H1 (cell line): ENCODE data around the gene PAQR8. TPM values are rescaled to one million over a fixed set of nuclear protein-coding genes. Genes with fewer than 3 reads are reported as not detected.

Experiments used
- CTCF ChIA-PET: fragments of 300-600 bp; sonication (Branson Sonifier 250); formaldehyde crosslinking; loops from one replicate; lab custom pipeline; 2021; ENCODE audit not compliant: partially characterized antibody; lab: Charles Lee
- POLR2A ChIA-PET: fragments of 300-600 bp; sonication (Branson Sonifier 250); formaldehyde crosslinking; loops from one replicate; lab custom pipeline; 2021; ENCODE audit warnings: inconsistent platforms; ENCODE audit not compliant: partially characterized antibody; lab: Charles Lee
- DNase-seq, 2 experiments: peaks; one replicate each; pipeline versions ENCODE4 v3.0.0 to v3.0.0-alpha.2; 2010 to 2022; ENCODE audit warnings: low spot score in 2 of 2, low read depth in 1 of 2, mixed read lengths in 1 of 2
- FAIRE-seq: peaks from 2 replicates; lab custom pipeline; 2011; peaks lifted over from hg19 to GRCh38; lab: Jason Lieb, UNC
- H2AFZ ChIP-seq: 2 replicates; pipeline ENCODE4 v1.8.1; 2012; ENCODE audit warnings: low read length, inconsistent platforms
- H2AK5ac ChIP-seq: 2 replicates; pipeline ENCODE4 v1.6.1; 2013; ENCODE audit warnings: low read depth, low read length
- H2BK120ac ChIP-seq: replicated peaks from 2 replicates; pipeline ENCODE3; 2013; ENCODE audit warnings: low read depth, low read length, inconsistent platforms
- H2BK12ac ChIP-seq: 2 replicates; pipeline ENCODE4 v1.6.1; 2013; ENCODE audit warnings: low read depth, low read length
- H2BK15ac ChIP-seq: 2 replicates; pipeline ENCODE4 v1.6.1; 2013; ENCODE audit warnings: low read length
- H2BK20ac ChIP-seq: 2 replicates; pipeline ENCODE4 v1.6.1; 2013; ENCODE audit warnings: low read length
- H2BK5ac ChIP-seq: 2 replicates; pipeline ENCODE4 v1.6.1; 2013; ENCODE audit warnings: low read depth, low read length
- H3K14ac ChIP-seq: 2 replicates; pipeline ENCODE4 v1.6.1; 2013; ENCODE audit warnings: inconsistent platforms; ENCODE audit not compliant: insufficient read length
- H3K18ac ChIP-seq: 2 replicates; pipeline ENCODE4 v1.6.1; 2013; ENCODE audit warnings: low read length; ENCODE audit errors: extremely low read depth
- H3K23ac ChIP-seq: 2 replicates; pipeline ENCODE4 v1.6.1; 2013; ENCODE audit warnings: inconsistent platforms; ENCODE audit not compliant: insufficient read length
- H3K23me2 ChIP-seq: 2 replicates; pipeline ENCODE4 v1.6.1; 2013; ENCODE audit warnings: low read depth, low read length
- H3K27ac ChIP-seq: 2 replicates; pipeline ENCODE4 v1.6.1; 2011; ENCODE audit warnings: low read depth, low read length, inconsistent platforms
- H3K27me3 ChIP-seq, 4 experiments: replicated peaks in 1 of 4; 1 replicate in 1 of 4; 2 replicates in 3 of 4; pipeline versions ENCODE4 v1.6.1 to v1.8.1; 2011 to 2013; ENCODE audit warnings: low read length in 3 of 4, mild to moderate bottlenecking in 3 of 4, inconsistent platforms in 2 of 4, mixed read lengths in 2 of 4, moderate library complexity in 1 of 4; ENCODE audit not compliant: control insufficient read depth in 3 of 4, insufficient read depth in 3 of 4; ENCODE audit errors: extremely low read depth in 1 of 4
- H3K36me3 ChIP-seq, 4 experiments: 2 replicates each; pipeline versions ENCODE4 v1.6.1 to v1.8.1; 2011 to 2013; ENCODE audit warnings: mild to moderate bottlenecking in 4 of 4, low read length in 3 of 4, moderate library complexity in 2 of 4, control low read depth in 1 of 4, inconsistent platforms in 1 of 4; ENCODE audit not compliant: insufficient read depth in 4 of 4, control insufficient read depth in 2 of 4
- H3K4ac ChIP-seq: replicated peaks from 2 replicates; pipeline ENCODE3; 2013; ENCODE audit warnings: low read length, low read depth, mixed read lengths, inconsistent platforms; ENCODE audit not compliant: insufficient read length
- H3K4me1 ChIP-seq, 4 experiments: replicated peaks in 1 of 4; 1 replicate in 1 of 4; 2 replicates in 3 of 4; pipeline versions ENCODE4 v1.6.1 to v1.8.1; 2011 to 2013; ENCODE audit warnings: low read length in 3 of 4, inconsistent platforms in 2 of 4, mixed read lengths in 1 of 4; ENCODE audit not compliant: insufficient read depth in 4 of 4, control insufficient read depth in 3 of 4
- H3K4me2 ChIP-seq, 2 experiments: 2 replicates each; pipeline versions ENCODE4 v1.6.1 to v1.8.1; 2011 to 2013; ENCODE audit warnings: low read depth in 2 of 2, low read length in 2 of 2, control low read depth in 1 of 2, inconsistent platforms in 1 of 2, mild to moderate bottlenecking in 1 of 2; ENCODE audit not compliant: insufficient read depth in 1 of 2
- H3K4me3 ChIP-seq, 4 experiments: fragments of 200-600, 300-600 bp in 1 of 4; sonication (generic), shearing (Covaris generic), sonication (Bioruptor Twin) in 1 of 4; 2 replicates each; pipeline versions ENCODE4 v1.5.1 to v1.8.1; 2011 to 2016; ENCODE audit warnings: low read length in 4 of 4, low read depth in 3 of 4, control low read depth in 2 of 4, inconsistent platforms in 2 of 4, mild to moderate bottlenecking in 2 of 4, mixed read lengths in 1 of 4, moderate library complexity in 1 of 4; ENCODE audit not compliant: insufficient read depth in 2 of 4; ENCODE audit errors: extremely low read depth in 1 of 4
- H3K56ac ChIP-seq: replicated peaks from 2 replicates; pipeline ENCODE3; 2013; ENCODE audit warnings: low read depth, mild to moderate bottlenecking, mixed read lengths, low read length, inconsistent platforms; ENCODE audit not compliant: insufficient read length
- H3K79me1 ChIP-seq: 2 replicates; pipeline ENCODE4 v1.6.1; 2013; ENCODE audit warnings: low read depth, low read length, control low read depth
- H3K79me2 ChIP-seq, 2 experiments: 2 replicates each; pipeline versions ENCODE4 v1.6.1 to v1.8.1; 2012 to 2013; ENCODE audit warnings: low read length in 2 of 2, mild to moderate bottlenecking in 2 of 2, inconsistent platforms in 1 of 2; ENCODE audit not compliant: insufficient read depth in 2 of 2, control insufficient read depth in 1 of 2
- H3K9ac ChIP-seq, 4 experiments: replicated peaks in 1 of 4; 1 replicate in 1 of 4; 2 replicates in 3 of 4; pipeline versions ENCODE4 v1.6.1 to v1.8.1; 2011 to 2013; ENCODE audit warnings: low read depth in 3 of 4, low read length in 3 of 4, control low read depth in 2 of 4, mild to moderate bottlenecking in 2 of 4, moderate library complexity in 2 of 4, inconsistent platforms in 1 of 4; ENCODE audit errors: extremely low read depth in 1 of 4
- H3K9me3 ChIP-seq, 2 experiments: 2 replicates each; pipeline versions ENCODE4 v1.6.1 to v1.8.1; 2012 to 2013; ENCODE audit warnings: mild to moderate bottlenecking in 2 of 2, moderate library complexity in 2 of 2, control low read depth in 1 of 2, inconsistent platforms in 1 of 2, low read depth in 1 of 2, low read length in 1 of 2, mixed read lengths in 1 of 2; ENCODE audit not compliant: insufficient read depth in 2 of 2
- H4K20me1 ChIP-seq, 2 experiments: replicated peaks in 1 of 2; 2 replicates each; pipeline versions ENCODE3 to v1.8.1; 2011 to 2013; ENCODE audit warnings: inconsistent platforms in 2 of 2, low read length in 2 of 2, mild to moderate bottlenecking in 1 of 2; ENCODE audit not compliant: insufficient read depth in 2 of 2, control insufficient read depth in 1 of 2
- H4K5ac ChIP-seq: 2 replicates; pipeline ENCODE4 v1.6.1; 2013; ENCODE audit warnings: low read length, low read depth, mixed read lengths, inconsistent platforms; ENCODE audit not compliant: insufficient read length
- H4K8ac ChIP-seq: 2 replicates; pipeline ENCODE4 v1.8.0; 2013; ENCODE audit warnings: mild to moderate bottlenecking, moderate library complexity, low read length, inconsistent platforms; ENCODE audit not compliant: insufficient read depth; ENCODE audit errors: extremely low read depth
- H4K91ac ChIP-seq: replicated peaks from 2 replicates; pipeline ENCODE3; 2013; ENCODE audit warnings: low read length, mixed read lengths, inconsistent platforms; ENCODE audit not compliant: insufficient read length
- ATF3 ChIP-seq: IDR thresholded peaks from 2 replicates; pipeline ENCODE4 v1.6.1; 2011; ENCODE audit warnings: low read depth, mild to moderate bottlenecking, low read length; ENCODE audit not compliant: insufficient read depth
- CREB1 ChIP-seq: IDR thresholded peaks from 2 replicates; pipeline ENCODE4 v1.6.1; 2012; ENCODE audit warnings: inconsistent platforms
- HDAC6 ChIP-seq: IDR thresholded peaks from one replicate; pipeline ENCODE4 v1.7.1; 2012; ENCODE audit warnings: low read depth, mild to moderate bottlenecking, inconsistent platforms, low read length, moderate library complexity
- KDM1A ChIP-seq: fragments of 200-600, 300-600 bp; sonication (generic); IDR thresholded peaks from 2 replicates; pipeline ENCODE4 v1.7.1; 2016; ENCODE audit warnings: mild to moderate bottlenecking, low read length, borderline replicate concordance
- MAFK ChIP-seq: IDR thresholded peaks from 2 replicates; pipeline ENCODE4 v1.6.1; 2012; ENCODE audit warnings: low read depth, mild to moderate bottlenecking, improper control_type of control experiment, low read length
- RXRA ChIP-seq: IDR thresholded peaks from 2 replicates; pipeline ENCODE4 v1.6.1; 2011; ENCODE audit warnings: low read depth, mild to moderate bottlenecking, low read length, moderate library complexity; ENCODE audit not compliant: insufficient read depth
- TAF7 ChIP-seq: optimal IDR thresholded peaks from 2 replicates; pipeline ENCODE3; 2011; ENCODE audit warnings: low read depth, mild to moderate bottlenecking, inconsistent platforms, low read length, moderate library complexity, borderline replicate concordance
- WGBS, 2 experiments: shearing (Covaris generic) in 1 of 2; methylation state at CpG; one replicate each; pipeline versions ENCODE4 v1.1.6 to v1.1.7; 2013 to 2015; ENCODE audit warnings: low lambda C conversion rate in 2 of 2, mixed read lengths in 2 of 2, inconsistent platforms in 1 of 2, low coverage in 1 of 2, missing lambda C conversion rate in 1 of 2; ENCODE audit not compliant: insufficient replicate concordance in 2 of 2, insufficient coverage in 1 of 2, insufficient read length in 1 of 2; ENCODE audit errors: extremely low coverage in 1 of 2, missing lambda C conversion rate in 1 of 2; 5-methylcytosine and 5-hydroxymethylcytosine counted together
- polyA plus RNA-seq, 7 experiments: library from polyadenylated mRNA; depleted of rRNA in 3 of 7; stranded (reverse) in 5 of 7; unstranded in 2 of 7; fragments of >200 nt in 5 of 7; fragments of 200-250 nt in 2 of 7; gene quantifications; 1 replicate in 5 of 7; 2 replicates in 1 of 7; 4 replicates in 1 of 7; pipeline versions ENCODE4 v1.2.1 to v1.2.3, GENCODE V29; 2011 to 2013; ENCODE audit warnings: missing spikeins in 2 of 7, mixed read lengths in 2 of 7
- total RNA-seq: library from RNA; stranded (reverse); fragmentation: NEBNext Ultra II Directional; extraction: Animal tissue kit (Norgen Biotek cat#: 25700); gene quantifications from 2 replicates; pipeline ENCODE4 v1.2.1, GENCODE V29; 2021

The PAQR8 gene
- total and polyA plus RNA-seq, 2 of the 8 experiments (the other 6 are each of a cell fraction or from before 2014, with no cell fraction given) = 7.6 to 9.6 TPM

- Histone ChIP-seq H3K27me3 (peaks cover 0 to 2% (median 0%) of the 10 kb centered on the region in 4 experiments; a peak in 1 of 7 replicates), H3K9ac (no peak overlapping the region), H2BK120ac (no peak overlapping the region), H4K8ac (no peak overlapping the region), H3K56ac (no peak overlapping the region), H3K4me2 (no peak overlapping the region), H3K79me1 (no peaks in the 10 kb centered on the region), H3K23me2 (no peaks in the 10 kb centered on the region), H4K20me1 (peaks cover 0 to 1% of the 10 kb centered on the region in 2 experiments), H3K4ac (no peak overlapping the region), H3K18ac (no peak overlapping the region), H2AFZ (no peak overlapping the region), H3K27ac (no peak overlapping the region), H3K14ac (no peak overlapping the region), H3K23ac (no peak overlapping the region), H4K91ac (no peak overlapping the region), H2BK5ac (no peak overlapping the region), H3K4me3 (no peak overlapping the region), H3K36me3 (no peaks in the 10 kb centered on the region; a peak in 1 of 8 replicates), H2BK12ac (no peak overlapping the region), H2BK15ac (no peak overlapping the region), H3K9me3 (peaks cover 6 to 15% of the 10 kb centered on the region in 2 experiments), H2AK5ac (no peak overlapping the region), H2BK20ac (no peak overlapping the region), H3K79me2 (no peaks in the 10 kb centered on the region), H3K4me1 (no peaks in the 10 kb centered on the region), H4K5ac (no peak overlapping the region)
- DNase-seq = no peak
- no peak for FAIRE-seq
- ChIA-PET POLR2A (no interaction called here), CTCF (interaction anchor here (0.6 to 6.1 kb wide), 9 partner anchors 8 to 157 kb away, joined by 3 to 29 read pairs (median 3); no protein-coding TSS in a partner anchor)
- 81% methylated on average over 1 of the region's 1 CpG; no CpG with 5 or more reads in 1 of the 2 experiments for WGBS, 2 experiments
- no peak for TF ChIP-seq TAF7
- TF ChIP-seq ATF3 = no peak
- TF ChIP-seq KDM1A = no peak
- no peak for TF ChIP-seq MAFK
- no peak for TF ChIP-seq RXRA
- no peak for TF ChIP-seq HDAC6
- no peak for TF ChIP-seq CREB1
Measured at GRCh38 chr6:52391599-52391998, 29.6 kb downstream of the PAQR8 start.
